Middle frontal gyrus (tissue), 1 donor: Measurements from ENCODE around the gene IL1RAPL1.

ENCODE experiments used
- DNase-seq: peaks from one replicate; pipeline ENCODE4 v3.0.0-alpha.2; 2015; ENCODE audit warnings: low spot score; ENCODE audit errors: extremely low spot score

IL1RAPL1 gene

DNA sequence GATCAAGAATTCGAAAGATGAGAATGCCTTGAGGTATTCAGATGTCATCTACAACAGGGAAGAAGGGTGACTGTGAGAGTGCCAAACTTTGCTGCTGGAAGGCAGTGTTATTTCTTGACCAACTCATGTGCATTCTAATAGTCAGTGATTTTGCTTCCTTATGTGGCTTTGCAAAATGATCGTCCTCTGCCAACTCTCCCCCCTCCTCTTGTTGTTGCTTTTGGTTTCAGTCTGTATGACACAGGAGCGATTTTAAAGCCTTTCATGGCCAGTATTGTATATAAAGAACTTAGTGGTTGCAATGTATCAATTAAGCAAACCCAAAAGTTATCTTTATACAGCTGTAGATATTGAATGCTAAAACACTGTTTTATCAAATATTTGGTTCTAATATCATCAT is 379.1 kb downstream of the IL1RAPL1 start:
- no peak for DNase-seq

DNA sequence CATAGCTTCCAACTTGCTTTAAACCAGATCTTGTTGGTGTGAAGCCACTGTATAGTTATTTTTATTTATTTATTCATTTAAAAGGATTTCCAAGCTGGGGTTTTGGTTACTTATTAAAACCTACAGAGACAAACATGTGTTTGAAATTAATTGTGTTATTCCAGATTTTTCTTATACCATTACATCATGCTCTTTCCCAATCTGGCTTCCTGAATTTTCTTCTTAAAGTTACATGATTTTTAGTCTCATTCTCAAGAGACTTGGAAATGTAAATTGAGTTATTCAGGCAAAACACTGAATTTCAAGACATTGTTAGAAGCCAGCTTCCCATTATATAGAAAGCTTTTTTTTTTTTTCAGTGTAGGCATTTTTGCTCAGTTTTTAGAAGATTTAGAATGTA is 381.9 kb downstream of the IL1RAPL1 start:
- DNase-seq, result no peak

GRCh38 chrX:28979877-28980276 is 392.6 kb downstream of the IL1RAPL1 start:
- no peak for DNase-seq

GRCh38 chrX:28981952-28982351 is 394.7 kb downstream of the IL1RAPL1 start:
- no peak for DNase-seq

GRCh38 chrX:28988246-28988645 is 401.0 kb downstream of the IL1RAPL1 start:
- DNase-seq, result no peak

DNA sequence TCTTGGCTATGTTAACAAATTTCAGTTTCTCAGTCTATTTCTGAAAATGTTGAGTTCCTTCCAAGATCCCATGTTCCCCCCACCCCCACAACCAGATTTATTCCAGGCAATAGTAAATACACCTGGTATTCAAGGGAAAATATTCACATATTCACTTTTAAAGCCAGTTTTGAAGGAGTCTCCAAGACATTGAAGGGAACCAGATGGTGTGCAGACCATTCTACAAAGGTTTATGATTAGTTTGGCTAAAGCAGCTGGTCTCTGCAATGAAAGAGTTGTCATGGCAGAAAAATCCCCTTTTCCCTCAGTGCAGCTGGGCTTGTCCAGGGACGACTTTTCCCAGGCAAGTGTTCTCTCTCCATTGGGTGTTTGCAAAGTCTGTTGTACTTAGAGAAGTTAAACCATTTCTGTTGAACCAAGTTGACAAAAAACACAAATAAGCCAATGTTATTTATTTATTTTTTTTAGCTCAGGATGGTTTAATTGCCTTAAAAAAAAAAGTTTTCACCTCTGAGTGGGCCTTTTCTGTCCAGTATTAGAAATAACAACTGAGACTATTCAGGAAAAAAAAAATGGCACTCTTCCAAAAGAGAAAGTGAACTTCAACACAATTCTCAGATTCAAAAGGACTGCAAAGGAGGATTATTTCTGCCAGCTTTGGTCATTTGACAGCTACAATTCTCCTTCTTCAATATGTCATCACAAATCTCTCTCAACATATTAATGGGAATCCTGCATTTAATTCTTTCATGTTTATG is 410.6 kb downstream of the IL1RAPL1 start:
- no peak for DNase-seq

DNA sequence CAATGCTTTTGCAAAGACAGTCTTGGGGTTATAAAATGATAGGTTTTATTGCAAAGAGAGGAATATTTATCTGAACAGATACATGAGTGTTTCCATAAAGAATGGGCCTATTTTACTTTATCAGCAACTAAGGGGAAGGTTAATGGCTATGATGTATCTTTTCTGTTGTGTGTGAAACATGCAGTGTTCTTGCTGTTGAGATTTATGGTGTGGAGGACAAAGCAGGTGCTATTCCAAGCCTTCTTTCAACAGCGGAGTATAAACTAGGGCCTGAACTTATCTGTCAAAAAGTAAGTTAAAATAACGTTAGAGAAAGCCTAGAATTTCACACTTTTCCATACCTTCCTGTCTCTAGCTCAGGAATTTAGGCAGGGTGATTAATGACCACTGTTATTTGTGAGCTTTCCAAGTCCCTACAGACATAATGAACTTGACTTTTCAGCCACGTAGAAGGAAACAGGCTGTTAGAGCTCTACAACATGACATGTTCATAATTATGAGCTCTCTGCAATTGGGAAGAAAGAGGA is 411.4 kb downstream of the IL1RAPL1 start:
- no peak for DNase-seq

- no peak for DNase-seq
Measured at GRCh38 chrX:29012867-29013266, 425.6 kb downstream of the IL1RAPL1 start.

- DNase-seq, result no peak
Measured at GRCh38 chrX:29023207-29023606, 436.0 kb downstream of the IL1RAPL1 start.

GRCh38 chrX:29024871-29025270 is 437.6 kb downstream of the IL1RAPL1 start:
- DNase-seq, result no peak

GRCh38 chrX:29039501-29039900 is 452.3 kb downstream of the IL1RAPL1 start:
- no peak for DNase-seq

- DNase-seq, result no peak
Measured at GRCh38 chrX:29040160-29040559, 452.9 kb downstream of the IL1RAPL1 start.

- no peak for DNase-seq
Measured at GRCh38 chrX:29042341-29042740, 455.1 kb downstream of the IL1RAPL1 start.

- DNase-seq, result no peak
Measured at GRCh38 chrX:29043746-29044145, 456.5 kb downstream of the IL1RAPL1 start.

- DNase-seq, result no peak
Measured at GRCh38 chrX:29044423-29045184, 457.4 kb downstream of the IL1RAPL1 start.

GRCh38 chrX:29065477-29065876 is 478.2 kb downstream of the IL1RAPL1 start:
- DNase-seq, result no peak

GRCh38 chrX:29066516-29066915 is 479.3 kb downstream of the IL1RAPL1 start:
- no peak for DNase-seq

DNA sequence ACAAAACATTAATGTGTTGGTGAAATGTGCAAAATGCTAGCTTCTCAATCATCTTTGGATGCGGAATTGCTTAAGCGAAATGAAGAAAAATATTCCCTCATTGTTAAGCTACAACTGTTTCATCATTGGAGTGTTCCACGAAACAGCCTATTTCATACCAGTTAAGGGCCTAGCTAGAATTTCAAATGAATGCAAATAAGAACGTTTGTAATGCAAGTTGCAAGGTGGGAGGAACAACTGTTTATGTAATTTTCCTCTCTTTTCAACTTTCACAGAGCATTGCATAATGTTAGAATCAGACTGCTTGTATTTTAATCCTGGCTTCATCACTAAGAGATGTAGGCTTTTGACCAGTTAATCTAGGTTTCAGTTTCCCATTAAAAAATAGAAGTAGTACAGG is 480.1 kb downstream of the IL1RAPL1 start:
- DNase-seq, result no peak

DNA sequence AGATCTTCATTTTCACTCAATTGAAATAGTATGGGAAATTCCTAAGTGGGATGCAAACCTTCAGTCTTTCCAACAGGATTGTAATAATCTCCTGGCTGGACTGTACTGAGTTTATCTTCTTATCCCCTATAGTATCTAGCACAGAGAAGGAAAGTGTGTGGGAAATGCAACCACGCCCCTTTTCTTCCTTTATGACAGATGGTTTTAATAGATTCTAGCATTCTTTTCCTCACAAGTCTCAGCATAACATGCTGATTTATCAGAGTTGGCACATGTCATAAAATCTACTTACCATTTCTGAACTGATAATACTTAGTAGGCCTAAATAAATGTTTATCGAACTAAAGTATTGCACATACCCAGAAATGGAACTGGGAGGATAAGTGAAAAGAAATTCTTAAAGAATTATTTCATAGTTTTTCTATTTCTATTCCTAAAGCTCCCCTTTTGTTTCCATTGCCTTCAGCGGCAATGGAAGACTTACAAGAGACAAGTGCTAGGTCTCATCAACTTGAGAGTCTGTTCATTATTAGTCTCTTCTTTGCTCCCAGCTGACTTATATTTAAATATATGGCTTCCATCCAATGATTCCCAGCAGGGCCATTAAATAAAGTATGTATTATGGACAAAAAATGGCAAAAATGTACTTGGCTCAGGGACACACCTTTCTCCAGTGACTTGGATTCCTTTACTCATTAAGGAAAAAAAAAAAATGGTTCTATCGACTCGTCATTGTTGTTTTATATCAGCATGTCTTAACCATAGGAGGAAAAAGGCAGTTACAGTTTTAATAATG is 484.5 kb downstream of the IL1RAPL1 start:
- no peak for DNase-seq

DNA sequence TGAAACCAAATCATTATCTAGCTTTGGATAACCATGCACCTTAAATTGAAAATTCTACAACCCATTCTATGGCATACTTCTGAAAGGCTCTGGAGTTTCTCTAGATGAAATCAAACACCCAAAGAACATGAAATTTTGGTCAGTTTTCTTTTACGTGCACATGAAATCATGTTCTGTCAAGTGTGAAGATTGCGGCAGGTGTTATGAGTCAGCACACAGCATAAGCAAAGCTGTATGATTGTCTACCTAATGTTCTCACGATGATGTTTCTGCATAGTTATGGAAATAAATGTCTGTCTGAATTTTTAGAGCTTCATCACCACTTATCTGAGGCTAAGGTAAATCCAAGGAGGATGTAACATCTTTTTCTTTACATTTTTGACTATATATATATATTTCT is 495.3 kb downstream of the IL1RAPL1 start:
- no peak for DNase-seq

- DNase-seq, result no peak
Measured at GRCh38 chrX:29083823-29084222, 496.6 kb downstream of the IL1RAPL1 start.

GRCh38 chrX:29090811-29091210 is 503.6 kb downstream of the IL1RAPL1 start:
- DNase-seq, result no peak
